CD14-positive monocyte (primary cell): ENCODE results near the gene ARID3A. TPM values are rescaled to one million over a fixed set of nuclear protein-coding genes. Genes with fewer than 3 reads are reported as not detected.

Experiments
- DNase-seq, 3 donors: peaks; one replicate each; pipeline ENCODE4 v3.0.0-alpha.2; 2011 to 2022
- H2AFZ ChIP-seq: 2 replicates; pipeline ENCODE4 v1.6.0; 2012; ENCODE audit warnings: mild to moderate bottlenecking, low read depth, low read length, inconsistent platforms; ENCODE audit not compliant: insufficient read depth, poor library complexity, severe bottlenecking
- H3K27ac ChIP-seq, 2 donors: 1 replicate in 1 of 2; 2 replicates in 1 of 2; pipeline ENCODE4 v1.5.1; 2012 to 2013; ENCODE audit warnings: low read length in 2 of 2, control low read depth in 1 of 2, inconsistent platforms in 1 of 2, low read depth in 1 of 2, mild to moderate bottlenecking in 1 of 2
- H3K27me3 ChIP-seq, 2 donors: one replicate each; pipeline versions ENCODE4 v1.6.0 to v1.6.1; 2011 to 2013; ENCODE audit warnings: low read length in 2 of 2; ENCODE audit not compliant: control insufficient read depth in 2 of 2, insufficient read depth in 2 of 2
- H3K36me3 ChIP-seq, 2 donors: replicated peaks in 1 of 2; 1 replicate in 1 of 2; 2 replicates in 1 of 2; pipeline versions ENCODE4 v1.5.1 to v1.6.1; 2012 to 2013; ENCODE audit warnings: low read length in 2 of 2, control low read depth in 1 of 2, inconsistent platforms in 1 of 2, mild to moderate bottlenecking in 1 of 2; ENCODE audit not compliant: insufficient read depth in 2 of 2, control insufficient read depth in 1 of 2
- H3K4me1 ChIP-seq, 2 donors: 1 replicate in 1 of 2; 2 replicates in 1 of 2; pipeline versions ENCODE4 v1.5.1 to v1.6.1; 2012 to 2013; ENCODE audit warnings: low read length in 2 of 2, control low read depth in 1 of 2, inconsistent platforms in 1 of 2, mild to moderate bottlenecking in 1 of 2, moderate library complexity in 1 of 2; ENCODE audit not compliant: insufficient read depth in 2 of 2, control insufficient read depth in 1 of 2
- H3K4me2 ChIP-seq: replicated peaks from 2 replicates; pipeline ENCODE3; 2012; ENCODE audit warnings: low read length, moderate library complexity, mild to moderate bottlenecking; ENCODE audit not compliant: poor library complexity, severe bottlenecking; ENCODE audit errors: extremely low read depth
- H3K4me3 ChIP-seq, 3 experiments: fragments of 200-600 bp in 1 of 3; sonication (generic) in 1 of 3; replicated peaks in 1 of 3; 1 replicate in 2 of 3; 2 replicates in 1 of 3; pipeline ENCODE4 v1.5.1; 2011 to 2013; ENCODE audit warnings: low read length in 3 of 3, mild to moderate bottlenecking in 3 of 3, control low read depth in 2 of 3, low read depth in 2 of 3, inconsistent platforms in 1 of 3, moderate library complexity in 1 of 3
- H3K79me2 ChIP-seq: 2 replicates; pipeline ENCODE4 v1.6.0; 2012; ENCODE audit warnings: mild to moderate bottlenecking, control low read depth, inconsistent platforms, low read length, moderate library complexity; ENCODE audit not compliant: insufficient read depth
- H3K9ac ChIP-seq: 2 replicates; pipeline ENCODE4 v1.6.0; 2017; ENCODE audit warnings: low read length, mild to moderate bottlenecking; ENCODE audit not compliant: insufficient read depth, poor library complexity, severe bottlenecking
- H3K9me3 ChIP-seq, 2 donors: replicated peaks in 1 of 2; 1 replicate in 1 of 2; 2 replicates in 1 of 2; pipeline versions ENCODE4 v1.5.1 to v1.6.1; 2012 to 2013; ENCODE audit warnings: low read length in 2 of 2, control low read depth in 1 of 2; ENCODE audit not compliant: control insufficient read depth in 1 of 2, insufficient read depth in 1 of 2
- H4K20me1 ChIP-seq: 2 replicates; pipeline ENCODE4 v1.6.0; 2012; ENCODE audit warnings: mild to moderate bottlenecking, low read length, control low read depth, moderate library complexity; ENCODE audit not compliant: insufficient read depth
- H3K27ac Mint-ChIP-seq, 7 donors: one replicate each; pipeline ENCODE4 v1.8.0; 2020; ENCODE audit warnings: mild to moderate bottlenecking in 7 of 7, mixed read lengths in 7 of 7, moderate library complexity in 6 of 7, inconsistent platforms in 2 of 7
- H3K27me3 Mint-ChIP-seq, 3 donors: one replicate each; pipeline ENCODE4 v1.8.0; 2021 to 2022; ENCODE audit warnings: low read depth in 3 of 3, mild to moderate bottlenecking in 3 of 3, mixed read lengths in 3 of 3, moderate library complexity in 3 of 3, inconsistent platforms in 1 of 3
- H3K36me3 Mint-ChIP-seq, 2 donors: one replicate each; pipeline ENCODE4 v1.8.0; 2020; ENCODE audit warnings: mixed read lengths in 2 of 2, inconsistent platforms in 1 of 2, mild to moderate bottlenecking in 1 of 2
- H3K4me1 Mint-ChIP-seq: one replicate; pipeline ENCODE4 v1.8.0; 2020; ENCODE audit warnings: mild to moderate bottlenecking, mixed read lengths
- H3K4me3 Mint-ChIP-seq, 2 donors: one replicate each; pipeline ENCODE4 v1.8.0; 2020; ENCODE audit warnings: mild to moderate bottlenecking in 2 of 2, mixed read lengths in 2 of 2, moderate library complexity in 1 of 2
- H3K9me3 Mint-ChIP-seq, 7 donors: one replicate each; pipeline ENCODE4 v1.8.0; 2020 to 2022; ENCODE audit warnings: mixed read lengths in 7 of 7, mild to moderate bottlenecking in 6 of 7, moderate library complexity in 6 of 7, inconsistent platforms in 2 of 7
- CTCF ChIP-seq: fragments of 200-600 bp; IDR thresholded peaks from one replicate; pipeline ENCODE4 v1.8.0; 2022; ENCODE audit warnings: antibody characterized with exemption, mild to moderate bottlenecking
- whole genome bisulfite sequencing: methylation state at CpG from one replicate; pipeline ENCODE4 v1.1.5; 2013; ENCODE audit warnings: missing lambda C conversion rate; ENCODE audit not compliant: insufficient coverage; 5-methylcytosine and 5-hydroxymethylcytosine counted together
- intact Hi-C, 2 donors: fragments of 100-400 bp; cut with micrococcal nuclease; formaldehyde crosslinking; loops; one replicate each; pipeline versions ENCODE4 v1.15.0 to v1.15.1; 2023
- polyA plus RNA-seq, 3 donors: library from polyadenylated mRNA; depleted of rRNA in 1 of 3; unstranded in 2 of 3; stranded (reverse) in 1 of 3; fragments of 300-500 nt in 2 of 3; fragments of >200 nt in 1 of 3; fragmentation: Illumina TruSeq in 2 of 3; gene quantifications; 1 replicate in 2 of 3; 2 replicates in 1 of 3; pipeline ENCODE4 v1.2.3, GENCODE V29; 2012 to 2021

The ARID3A gene
- polyA plus RNA-seq, 3 donors: 2.1 to 41.6 (median 3.2) TPM

DNA sequence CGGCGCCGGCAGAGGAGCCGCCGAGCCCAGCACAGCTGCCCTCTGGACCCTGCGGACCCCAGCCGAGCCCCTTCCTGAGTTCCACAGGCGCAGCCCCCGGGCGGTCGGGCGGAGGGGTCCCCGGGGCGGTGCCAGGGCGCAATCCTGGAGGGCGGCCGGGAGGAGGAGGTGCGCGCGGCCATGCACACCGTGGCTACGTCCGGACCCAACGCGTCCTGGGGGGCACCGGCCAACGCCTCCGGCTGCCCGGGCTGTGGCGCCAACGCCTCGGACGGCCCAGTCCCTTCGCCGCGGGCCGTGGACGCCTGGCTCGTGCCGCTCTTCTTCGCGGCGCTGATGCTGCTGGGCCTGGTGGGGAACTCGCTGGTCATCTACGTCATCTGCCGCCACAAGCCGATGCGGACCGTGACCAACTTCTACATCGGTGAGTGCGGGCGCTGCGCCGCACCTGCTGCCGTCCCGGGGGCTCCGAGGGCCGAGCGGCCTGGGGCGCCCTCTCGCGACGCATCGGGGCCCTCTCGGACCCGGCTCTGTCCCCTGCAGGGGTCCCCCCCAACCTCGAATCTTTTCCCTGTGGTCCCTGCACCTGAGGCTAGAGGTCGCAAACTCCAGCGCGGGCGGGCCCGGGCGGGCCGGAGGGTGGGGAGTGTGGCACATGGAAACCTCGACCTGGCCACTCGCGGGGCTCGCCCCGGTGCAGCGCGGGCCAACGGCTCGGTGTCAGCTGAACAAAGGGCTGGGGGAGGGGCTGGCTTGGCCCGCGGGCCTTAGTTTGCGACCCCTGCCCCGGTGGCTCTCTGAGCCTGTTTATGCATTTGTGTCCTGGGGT lies 8.3 kb upstream of the ARID3A start, which contains the start of gene KISS1R:
TSS of gene KISS1R (plus strand) at position 11 of the 829 bp plus-strand sequence. CDS start at position 181, 170 bp downstream.
- peak; percentile 51 to 75 (median 61) for DNase-seq
- peak within 1 kb of the TSS in 1 of 7 donors; percentile 41 for H3K27ac Mint-ChIP-seq
- Histone ChIP-seq H3K9me3 (no peaks in the 10 kb centered on the region), H2AFZ (peak within 1 kb of the TSS; percentile 63), H3K4me1 (peaks cover 42 to 62% of the 10 kb centered on the region in 2 donors), H3K4me2 (peak within 1 kb of the TSS; percentile 59), H3K27me3 (peaks cover 23 to 47% of the 10 kb centered on the region in 2 donors), H3K9ac (peak within 1 kb of the TSS; percentile 8), H4K20me1 (peaks cover 9% of the 10 kb centered on the region), H3K27ac (no peak within 1 kb of the TSS), H3K36me3 (no peaks in the 10 kb centered on the region), H3K4me3 (peak within 1 kb of the TSS in 1 of 3 experiments; percentile 49), H3K79me2 (peaks cover 7% of the 10 kb centered on the region)
- peak; percentile 50 for TF ChIP-seq CTCF
- under 1% methylated on average over 87 of the region's 87 CpGs for WGBS
- H3K4me1 Mint-ChIP-seq: peaks cover 28% of the 10 kb centered on the region
- peaks cover 0 to 2% of the 10 kb centered on the region in 2 donors for H3K36me3 Mint-ChIP-seq
- peaks cover 38 to 60% (median 52%) of the 10 kb centered on the region in 3 donors for H3K27me3 Mint-ChIP-seq
- H3K9me3 Mint-ChIP-seq: peaks cover 0 to 7% (median 3%) of the 10 kb centered on the region in 7 donors
- intact Hi-C loops: loop anchor here in 1 of 2 donors (2.0 kb wide), 1 partner anchor 63 kb away; no protein-coding TSS in a partner anchor
- peak within 1 kb of the TSS in 1 of 2 donors; percentile 64 for H3K4me3 Mint-ChIP-seq

- Mint-ChIP-seq H3K27me3 (peaks cover 39 to 61% (median 52%) of the 10 kb centered on the region in 3 donors), H3K27ac (peak overlapping the region in 1 of 7 donors; percentile 41), H3K9me3 (peaks cover 0 to 7% (median 3%) of the 10 kb centered on the region in 7 donors), H3K4me1 (peaks cover 28% of the 10 kb centered on the region), H3K36me3 (peaks cover 0 to 2% of the 10 kb centered on the region in 2 donors), H3K4me3 (peak overlapping the region in 1 of 2 donors; percentile 35)
- TF ChIP-seq CTCF: no peak
- no peak for DNase-seq
- H3K9me3 ChIP-seq: no peaks in the 10 kb centered on the region
- H3K4me2 ChIP-seq: peak overlapping the region; percentile 59
- peaks cover 42 to 62% of the 10 kb centered on the region in 2 donors for H3K4me1 ChIP-seq
- no peak overlapping the region for H3K9ac ChIP-seq
- H3K27ac ChIP-seq: no peak overlapping the region
- intact Hi-C loops: loop anchor here in 1 of 2 donors (2.0 kb wide), 1 partner anchor 63 kb away; no protein-coding TSS in a partner anchor
- peaks cover 4% of the 10 kb centered on the region for H3K79me2 ChIP-seq
- 1% methylated on average over 10 of the region's 12 CpGs for WGBS
- H2AFZ ChIP-seq: peak overlapping the region; percentile 63
- H3K4me3 ChIP-seq: peak overlapping the region in 1 of 3 experiments; percentile 49
- no peaks in the 10 kb centered on the region for H3K36me3 ChIP-seq
- H4K20me1 ChIP-seq: peaks cover 9% of the 10 kb centered on the region
- H3K27me3 ChIP-seq: peaks cover 23 to 47% of the 10 kb centered on the region in 2 donors
Measured at GRCh38 chr19:918152-918437, 7.7 kb upstream of the ARID3A start.
